Activated naive CD4-positive, alpha-beta T cell treated with anti-CD3 and anti-CD28 coated beads, Interleukin-2, amount 50 U/mL, for 72 hours (primary cell): Measurements from ENCODE around the gene RASGEF1B. TPM values are rescaled to one million over a fixed set of nuclear protein-coding genes. Genes with fewer than 3 reads are reported as not detected.
"Not testable (repeated sequence)": the region's sequence is repeated elsewhere in the genome, so short reads cannot be mapped to it uniquely, and the experiment has no call there.

ENCODE experiments used
- ATAC-seq, 2 donors: fragments of 150-1000 bp; cut with Tn5 transposase; 2 replicates each; pipeline ENCODE4 v1.10.0; 2021; ENCODE audit warnings: mild to moderate bottlenecking in 2 of 2, moderate library complexity in 2 of 2
- DNase-seq, 2 donors: peaks; one replicate each; pipeline ENCODE4 v3.0.0; 2021 to 2022; ENCODE audit warnings: low spot score in 2 of 2
- H3K27ac Mint-ChIP-seq, 2 donors: one replicate each; pipeline ENCODE4 v1.8.0; 2022; ENCODE audit warnings: mild to moderate bottlenecking in 2 of 2, mixed read lengths in 2 of 2
- H3K36me3 Mint-ChIP-seq, 2 donors: one replicate each; pipeline ENCODE4 v1.8.0; 2022; ENCODE audit warnings: mixed read lengths in 2 of 2
- H3K9me3 Mint-ChIP-seq, 2 donors: one replicate each; pipeline ENCODE4 v1.8.0; 2022; ENCODE audit warnings: mixed read lengths in 2 of 2
- total RNA-seq, 2 donors: library from RNA; stranded (reverse); gene quantifications; one replicate each; pipeline ENCODE4 v1.2.3, GENCODE V29; 2022

Gene RASGEF1B
- total RNA-seq, 2 donors from 2014 or later: 2.7 to 10.8 TPM

GRCh38 chr4:81473331-81474265 lies 1.9 kb upstream of the RASGEF1B start:
- Mint-ChIP-seq H3K36me3 (peaks cover 0 to 12% of the 10 kb centered on the region in 2 donors), H3K27ac (peak overlapping the region in 1 of 2 donors; percentile 87)
- DNase-seq, ATAC-seq, H3K9me3 Mint-ChIP-seq: not testable (repeated sequence)

- H3K27ac Mint-ChIP-seq: peak overlapping the region; percentile 3 to 87
- DNase-seq: no peak
- peak; percentile 25 to 26 for ATAC-seq
- H3K9me3 Mint-ChIP-seq: no peaks in the 10 kb centered on the region
- H3K36me3 Mint-ChIP-seq: peaks cover 0 to 12% of the 10 kb centered on the region in 2 donors
Observed at GRCh38 chr4:81472281-81473182, 825 bp upstream of the RASGEF1B start.

DNA sequence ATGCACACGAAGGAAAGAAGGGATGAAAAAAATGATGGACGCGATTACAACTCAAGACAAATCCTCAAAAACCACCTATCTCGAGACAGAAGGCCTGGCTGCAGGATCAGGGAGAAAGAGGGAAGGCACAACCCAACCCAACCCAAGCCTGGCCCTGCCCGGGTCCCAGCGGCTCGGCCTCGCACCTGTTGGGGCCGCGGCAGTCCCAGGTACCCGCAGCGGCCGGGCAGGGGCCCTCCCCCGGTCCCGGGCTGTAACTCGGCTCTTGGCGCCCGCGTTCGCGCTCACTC lies 464 bp downstream of the RASGEF1B start:
- ATAC-seq (no peak), DNase-seq (no peak)
- Mint-ChIP-seq H3K9me3 (no peaks in the 10 kb centered on the region), H3K36me3 (peaks cover 0 to 12% of the 10 kb centered on the region in 2 donors), H3K27ac (peak overlapping the region; percentile 87 to 92)

- Mint-ChIP-seq H3K27ac (peak overlapping the region; percentile 87 to 92), H3K36me3 (peaks cover 0 to 12% of the 10 kb centered on the region in 2 donors), H3K9me3 (no peaks in the 10 kb centered on the region)
- ATAC-seq (peak; percentile 8 to 13), DNase-seq (peak in 1 of 2 donors; percentile 41)
Observed at GRCh38 chr4:81470456-81471297, 1.0 kb downstream of the RASGEF1B start.

DNA sequence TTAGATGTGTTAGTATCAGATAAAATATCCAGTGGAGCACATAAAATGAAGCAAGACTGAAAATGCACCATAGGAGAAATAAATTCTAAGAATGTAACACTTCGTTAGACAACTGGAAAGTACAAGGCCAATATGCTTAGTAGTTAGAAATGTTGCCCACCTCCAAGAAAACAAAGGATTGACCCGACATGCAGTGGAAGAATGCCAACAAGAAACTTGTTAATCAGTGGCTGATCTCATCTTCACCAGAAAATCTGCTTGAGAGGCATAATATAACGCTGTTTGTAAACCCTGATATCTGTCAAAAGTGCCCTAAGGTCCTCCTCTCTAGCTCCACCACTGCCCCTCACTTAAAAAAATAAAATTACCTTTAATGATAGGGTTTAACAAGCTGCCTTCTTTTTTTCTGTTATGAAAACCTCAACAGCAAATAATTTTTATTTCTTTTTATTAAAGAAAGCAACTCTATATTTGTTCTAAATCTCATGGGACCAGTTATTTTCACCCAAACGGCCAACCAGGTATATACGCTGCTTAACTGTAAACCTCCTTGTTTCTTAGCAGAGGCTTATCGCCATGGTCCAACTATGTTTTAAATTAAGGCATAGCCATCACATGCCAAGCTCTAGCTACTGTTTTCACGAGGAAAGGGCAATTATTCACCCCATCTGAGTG lies 1.8 kb downstream of the RASGEF1B start:
- no peaks in the 10 kb centered on the region for H3K9me3 Mint-ChIP-seq
- H3K36me3 Mint-ChIP-seq: peaks cover 0 to 12% of the 10 kb centered on the region in 2 donors
- no peak for DNase-seq
- ATAC-seq: no peak
- H3K27ac Mint-ChIP-seq: peak overlapping the region; percentile 87 to 92

GRCh38 chr4:81468678-81469077 lies 3.0 kb downstream of the RASGEF1B start:
- H3K9me3 Mint-ChIP-seq: no peaks in the 10 kb centered on the region
- ATAC-seq (no peak), DNase-seq (no peak)
- peak overlapping the region in 1 of 2 donors; percentile 29 for H3K27ac Mint-ChIP-seq
- peaks cover 0 to 12% of the 10 kb centered on the region in 2 donors for H3K36me3 Mint-ChIP-seq

GRCh38 chr4:81467672-81467964 lies 4.1 kb downstream of the RASGEF1B start:
- Mint-ChIP-seq H3K9me3 (no peaks in the 10 kb centered on the region), H3K36me3 (peaks cover 0 to 12% of the 10 kb centered on the region in 2 donors), H3K27ac (no peak overlapping the region)
- DNase-seq: no peak
- no peak for ATAC-seq

DNA sequence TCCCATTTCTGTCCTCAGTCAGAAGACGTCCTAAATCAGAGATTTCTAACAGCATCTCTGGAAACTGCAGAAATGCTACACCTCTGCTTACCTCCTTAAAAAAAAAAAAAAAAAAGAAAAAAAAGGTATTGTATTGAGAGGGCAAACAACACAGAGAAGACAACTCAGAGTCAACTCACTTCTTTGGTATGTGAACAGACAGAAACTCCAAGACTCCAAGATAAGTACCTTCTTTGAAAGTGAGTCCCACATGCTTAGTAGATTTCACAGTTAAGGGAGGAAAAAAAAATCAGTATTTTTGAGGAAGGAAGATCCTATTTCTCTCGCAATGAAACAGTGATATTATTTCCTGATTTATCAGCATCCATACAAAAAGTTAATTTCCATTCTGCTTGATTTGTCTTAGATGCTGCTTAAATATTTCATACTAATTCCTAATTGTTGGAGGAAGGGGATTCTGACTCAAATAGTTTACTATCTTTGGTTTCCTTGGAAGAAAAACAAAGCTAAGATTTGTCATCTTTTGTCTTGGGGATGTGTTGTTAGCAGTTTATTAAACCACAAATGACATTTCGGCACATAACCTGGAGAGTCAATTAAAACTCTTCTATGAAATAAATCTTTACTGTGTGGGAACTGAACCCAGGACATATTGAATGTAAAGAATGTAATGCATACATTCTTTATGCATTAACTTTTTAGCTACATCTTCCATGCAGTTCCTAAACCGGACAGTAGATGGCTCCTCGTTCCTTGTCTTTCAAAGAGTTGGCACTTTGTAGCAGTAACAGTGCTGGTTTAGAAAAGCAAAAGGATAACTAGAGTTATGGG lies 4.7 kb downstream of the RASGEF1B start:
- no peak overlapping the region for H3K27ac Mint-ChIP-seq
- peaks cover 0 to 12% of the 10 kb centered on the region in 2 donors for H3K36me3 Mint-ChIP-seq
- DNase-seq (peak in 1 of 2 donors; percentile 79), ATAC-seq (no peak)
- no peaks in the 10 kb centered on the region for H3K9me3 Mint-ChIP-seq

GRCh38 chr4:81465406-81466340 lies 6.0 kb downstream of the RASGEF1B start:
- DNase-seq (no peak), ATAC-seq (no peak)
- H3K27ac Mint-ChIP-seq: no peak overlapping the region
- H3K36me3 Mint-ChIP-seq: peaks cover 0 to 6% of the 10 kb centered on the region in 2 donors
- H3K9me3 Mint-ChIP-seq: no peaks in the 10 kb centered on the region

DNA sequence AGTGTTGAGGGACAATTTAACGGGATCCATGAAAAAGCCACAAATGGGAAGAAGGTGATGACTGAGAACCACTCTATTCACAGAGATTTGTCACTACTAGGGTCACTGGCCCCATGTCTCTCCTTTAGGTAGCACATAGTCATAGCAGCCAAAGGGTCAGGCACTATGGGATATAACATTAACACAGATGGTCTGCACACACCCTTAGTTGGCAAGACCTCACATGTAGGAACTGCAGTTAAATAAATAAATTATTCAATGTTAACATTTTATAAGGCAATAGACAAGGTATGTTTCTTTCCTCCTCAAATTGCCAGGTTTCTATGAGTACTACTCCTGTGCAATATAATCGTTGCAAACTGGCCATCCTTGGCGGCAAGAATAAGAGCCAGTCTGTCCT lies 10.9 kb downstream of the RASGEF1B start:
- peaks cover 0 to 4% of the 10 kb centered on the region in 2 donors for H3K36me3 Mint-ChIP-seq
- no peaks in the 10 kb centered on the region for H3K9me3 Mint-ChIP-seq
- no peak for ATAC-seq
- H3K27ac Mint-ChIP-seq: no peak overlapping the region
- DNase-seq: no peak

- H3K27ac Mint-ChIP-seq: no peak overlapping the region
- DNase-seq (no peak), ATAC-seq (no peak)
- H3K36me3 Mint-ChIP-seq: peaks cover 0 to 4% of the 10 kb centered on the region in 2 donors
- no peaks in the 10 kb centered on the region for H3K9me3 Mint-ChIP-seq
Observed at GRCh38 chr4:81460191-81460701, 11.5 kb downstream of the RASGEF1B start.

GRCh38 chr4:81459228-81459627 lies 12.5 kb downstream of the RASGEF1B start:
- H3K9me3 Mint-ChIP-seq: no peaks in the 10 kb centered on the region
- ATAC-seq: no peak
- no peak overlapping the region for H3K27ac Mint-ChIP-seq
- H3K36me3 Mint-ChIP-seq: peaks cover 0 to 4% of the 10 kb centered on the region in 2 donors
- DNase-seq: no peak

DNA sequence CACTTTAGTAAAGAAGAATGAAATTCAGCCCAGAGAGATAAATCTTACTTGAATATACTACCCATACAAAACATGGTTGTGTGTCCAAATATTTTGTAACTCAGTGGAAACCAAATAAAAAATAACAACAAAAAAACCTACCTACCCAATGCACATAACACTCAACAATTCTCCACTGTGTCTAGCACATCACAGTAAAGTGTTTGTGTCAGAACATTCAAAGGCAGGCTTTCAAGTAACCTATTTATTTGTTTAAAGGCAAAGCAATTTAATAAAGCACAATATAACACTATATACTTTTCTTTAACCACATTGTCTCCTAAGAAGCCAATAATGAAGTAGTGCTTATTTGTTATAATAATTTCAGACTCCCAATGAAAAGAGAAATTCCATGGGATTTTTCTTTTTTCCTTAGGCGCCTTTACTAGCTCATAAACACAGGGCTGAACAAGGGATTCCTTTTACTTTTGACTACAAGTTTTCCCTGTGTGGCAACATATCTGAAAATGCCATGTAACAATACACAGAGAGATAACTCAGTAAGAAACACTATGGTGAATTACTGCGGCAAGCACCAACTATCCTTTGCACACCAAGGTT lies 13.7 kb downstream of the RASGEF1B start:
- Mint-ChIP-seq H3K9me3 (no peaks in the 10 kb centered on the region), H3K27ac (no peak overlapping the region), H3K36me3 (peaks cover 4 to 6% of the 10 kb centered on the region in 2 donors)
- ATAC-seq (no peak), DNase-seq (no peak)

DNA sequence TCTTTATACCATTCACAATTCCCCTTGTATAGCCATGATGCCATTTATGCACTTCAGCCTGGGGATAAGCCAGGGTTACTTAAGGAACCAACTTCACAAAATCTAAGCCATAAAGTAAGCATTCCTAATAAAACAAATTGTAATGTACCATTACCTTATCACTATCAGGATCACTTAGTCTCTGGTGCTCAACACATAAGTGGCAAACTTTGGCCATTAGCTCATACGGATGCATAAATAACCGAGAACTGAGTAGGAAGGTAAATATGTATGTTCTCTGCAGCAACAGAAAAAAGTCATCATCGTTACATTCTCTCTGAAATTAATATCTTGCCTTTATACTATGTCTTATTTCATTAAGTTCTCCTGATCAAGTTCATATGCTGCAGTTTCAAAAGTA lies 14.4 kb downstream of the RASGEF1B start:
- DNase-seq (no peak), ATAC-seq (no peak)
- no peaks in the 10 kb centered on the region for H3K9me3 Mint-ChIP-seq
- H3K36me3 Mint-ChIP-seq: peaks cover 4 to 6% of the 10 kb centered on the region in 2 donors
- H3K27ac Mint-ChIP-seq: no peak overlapping the region
